Amniotic stem cell (primary cell): ENCODE data around the gene TMC8.
"Not testable (repeated sequence)": the region's sequence is repeated elsewhere in the genome, so short reads cannot be mapped to it uniquely, and the experiment has no call there.

Experiments
- DNase-seq: peaks from one replicate; lab custom pipeline; 2025; lab: John Stamatoyannopoulos, UW

TMC8 gene

GRCh38 chr17:78130437-78131101 lies at the start of gene TMC8:
TSS of gene TMC8 (plus strand) at chr17:78130771. CDS start at chr17:78131589, 818 bp downstream.
- no peak for DNase-seq

GRCh38 chr17:78081551-78081950 lies 49.0 kb upstream of the TMC8 start:
- no peak for DNase-seq

- not testable (repeated sequence) for DNase-seq
These were observed 48.2 kb upstream of the TMC8 start for GRCh38 chr17:78082355-78082872.

GRCh38 chr17:78082988-78083387 lies 47.6 kb upstream of the TMC8 start:
- no peak for DNase-seq

- DNase-seq = no peak
These were observed 43.8 kb upstream of the TMC8 start for GRCh38 chr17:78086740-78087139.

- no peak for DNase-seq
These were observed 42.0 kb upstream of the TMC8 start for GRCh38 chr17:78088529-78088928.

- no peak for DNase-seq
These were observed 40.8 kb upstream of the TMC8 start for GRCh38 chr17:78089576-78090281.

- no peak for DNase-seq
These were observed 37.7 kb upstream of the TMC8 start for GRCh38 chr17:78092794-78093324.

- no peak for DNase-seq
These were observed 35.5 kb upstream of the TMC8 start for GRCh38 chr17:78095035-78095434.

- no peak for DNase-seq
These were observed 34.5 kb upstream of the TMC8 start for GRCh38 chr17:78096093-78096492.

- DNase-seq = no peak
These were observed 29.5 kb upstream of the TMC8 start for GRCh38 chr17:78101112-78101511.

- DNase-seq = no peak
These were observed 29.0 kb upstream of the TMC8 start for GRCh38 chr17:78101542-78101941.

- DNase-seq = no peak
These were observed 27.3 kb upstream of the TMC8 start for GRCh38 chr17:78103311-78103710.

GRCh38 chr17:78104540-78104941 lies 26.0 kb upstream of the TMC8 start:
- DNase-seq = no peak

- DNase-seq = no peak
These were observed 25.5 kb upstream of the TMC8 start for GRCh38 chr17:78105101-78105500.

- DNase-seq = no peak
These were observed 25.0 kb upstream of the TMC8 start for GRCh38 chr17:78105551-78105950.

- no peak for DNase-seq
These were observed 24.4 kb upstream of the TMC8 start for GRCh38 chr17:78106211-78106610.

GRCh38 chr17:78107457-78107856 lies 23.1 kb upstream of the TMC8 start:
- no peak for DNase-seq

- DNase-seq = no peak
These were observed 22.4 kb upstream of the TMC8 start for GRCh38 chr17:78107976-78108725.

- DNase-seq = no peak
These were observed 21.7 kb upstream of the TMC8 start for GRCh38 chr17:78108726-78109488.

GRCh38 chr17:78109489-78109761 lies 21.1 kb upstream of the TMC8 start:
- DNase-seq = no peak
